GM21825 (cell line): Measurements from ENCODE around the gene C16orf86.
"Not testable (repeated sequence)": the region's sequence is repeated elsewhere in the genome, so short reads cannot be mapped to it uniquely, and the experiment has no call there.

ENCODE experiments used
- ATAC-seq: cut with Tn5 transposase; IDR thresholded peaks from one replicate; pipeline ENCODE4 v1.9.1; 2021; ENCODE audit warnings: mild to moderate bottlenecking, moderate library complexity; ENCODE audit not compliant: unreplicated experiment

The C16orf86 gene

DNA sequence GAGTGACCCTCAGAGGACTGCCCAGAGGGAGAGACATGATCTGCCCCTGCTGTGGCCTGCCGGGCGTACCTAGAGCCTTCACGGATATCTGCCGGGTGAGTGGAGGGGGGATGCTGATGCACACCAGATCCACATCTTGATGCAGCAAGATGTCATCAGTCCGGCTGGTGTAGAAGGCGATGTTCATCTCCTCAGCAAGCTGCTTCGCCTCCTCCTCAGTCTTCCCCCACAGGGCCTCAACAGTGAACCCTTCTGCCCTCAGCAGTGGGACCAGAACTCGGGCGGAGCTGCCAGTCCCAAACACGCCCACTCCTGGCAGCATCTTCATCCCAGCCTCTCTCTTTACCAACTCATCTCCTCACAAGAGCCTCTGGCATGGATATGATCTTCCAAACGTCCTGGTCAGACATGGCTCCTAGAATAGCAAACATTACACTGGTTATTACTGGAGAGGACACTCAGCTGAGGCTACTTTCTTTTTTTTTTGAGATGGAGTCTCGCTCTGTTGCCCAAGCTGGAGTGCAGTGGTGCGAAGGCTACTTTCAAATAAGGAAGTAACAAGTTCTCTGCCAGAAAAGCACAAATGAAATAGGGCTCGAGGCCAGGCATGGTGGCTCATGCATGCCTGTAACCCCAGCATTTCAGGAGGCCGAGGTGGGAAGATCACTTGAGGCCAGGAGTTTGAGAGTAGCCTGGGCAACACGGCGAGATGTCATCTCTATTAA lies 18.9 kb downstream of the C16orf86 start:
- ATAC-seq = no peak

DNA sequence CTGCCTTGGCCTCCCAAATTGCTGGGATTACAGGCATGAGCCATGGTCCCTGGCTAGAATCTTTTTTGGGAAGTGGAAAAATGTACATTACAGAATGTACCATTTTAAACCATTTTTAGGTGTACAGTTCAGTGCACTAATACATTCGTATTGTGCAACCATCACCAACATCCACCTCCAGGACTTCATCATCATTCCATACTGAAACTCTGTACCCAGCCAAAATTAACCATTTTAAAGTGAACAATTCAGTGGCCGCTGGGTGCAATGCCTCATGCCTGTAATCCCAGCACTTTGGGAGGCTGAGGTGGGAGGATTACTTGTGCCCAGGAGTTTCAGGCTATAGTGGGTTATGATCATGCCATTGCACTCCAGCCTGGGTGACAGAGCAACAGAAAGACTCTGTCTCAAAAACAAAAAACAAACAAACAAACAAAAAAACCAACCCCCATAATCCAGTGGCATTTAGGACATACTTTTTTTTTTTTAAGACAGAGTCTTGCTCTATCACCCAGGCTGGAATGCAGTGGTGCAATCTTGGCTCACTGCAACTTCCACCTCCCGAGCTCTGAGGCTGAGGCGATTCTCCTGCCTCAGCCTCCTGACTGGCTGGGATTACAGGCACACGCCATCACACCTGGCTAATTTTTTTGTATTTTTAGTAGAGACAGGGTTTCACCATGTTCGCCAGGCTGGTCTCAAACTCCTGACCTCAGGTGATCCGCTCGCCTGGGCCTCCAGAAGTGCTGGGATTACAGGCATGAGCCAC lies 27.1 kb downstream of the C16orf86 start:
- not testable (repeated sequence) for ATAC-seq

DNA sequence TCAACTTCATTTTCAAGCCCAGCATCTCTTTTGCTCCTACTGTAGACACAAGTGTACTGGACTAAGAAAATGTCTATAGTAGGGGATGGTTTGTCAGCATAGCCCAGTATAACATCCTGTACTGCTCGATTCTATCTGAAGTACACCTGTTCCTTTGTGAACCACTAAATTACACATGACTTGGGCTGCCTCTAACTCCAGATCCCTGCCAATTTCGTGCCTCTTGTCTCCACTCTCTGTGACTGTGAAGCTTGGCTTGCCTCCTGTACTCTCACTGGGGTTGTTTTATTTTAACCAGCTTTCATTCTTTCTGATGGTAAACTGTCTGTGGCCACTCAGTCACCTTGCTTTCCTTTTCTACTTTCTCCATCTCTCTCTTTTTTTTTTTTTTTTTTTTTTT lies 28.0 kb downstream of the C16orf86 start:
- no peak for ATAC-seq

- no peak for ATAC-seq
Observed at GRCh38 chr16:67697422-67698185, 31.0 kb downstream of the C16orf86 start.

- no peak for ATAC-seq
Observed at GRCh38 chr16:67699265-67699664, 32.7 kb downstream of the C16orf86 start.

- ATAC-seq = no peak
Observed at GRCh38 chr16:67701420-67701819, 34.8 kb downstream of the C16orf86 start.

- no peak for ATAC-seq
Observed at GRCh38 chr16:67702130-67702529, 35.5 kb downstream of the C16orf86 start.

DNA sequence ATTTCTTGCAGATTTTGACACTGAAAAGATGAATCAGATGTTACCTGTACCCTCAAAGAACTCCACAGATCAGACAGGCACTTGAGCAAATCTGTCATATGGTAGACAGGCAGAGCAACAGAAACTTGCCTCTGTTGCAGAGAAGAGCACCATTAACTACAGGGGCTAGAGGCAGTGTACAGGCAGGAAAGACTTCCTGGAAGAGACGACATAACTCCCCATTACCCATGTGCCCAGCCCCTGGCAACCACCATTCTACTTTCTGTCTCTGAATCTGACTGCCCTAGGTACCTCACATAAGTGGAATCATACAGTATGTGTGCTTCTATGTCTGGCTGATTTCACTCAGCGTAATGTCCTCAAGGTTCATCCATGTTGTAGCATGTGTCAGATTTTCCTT lies 37.0 kb downstream of the C16orf86 start:
- no peak for ATAC-seq

DNA sequence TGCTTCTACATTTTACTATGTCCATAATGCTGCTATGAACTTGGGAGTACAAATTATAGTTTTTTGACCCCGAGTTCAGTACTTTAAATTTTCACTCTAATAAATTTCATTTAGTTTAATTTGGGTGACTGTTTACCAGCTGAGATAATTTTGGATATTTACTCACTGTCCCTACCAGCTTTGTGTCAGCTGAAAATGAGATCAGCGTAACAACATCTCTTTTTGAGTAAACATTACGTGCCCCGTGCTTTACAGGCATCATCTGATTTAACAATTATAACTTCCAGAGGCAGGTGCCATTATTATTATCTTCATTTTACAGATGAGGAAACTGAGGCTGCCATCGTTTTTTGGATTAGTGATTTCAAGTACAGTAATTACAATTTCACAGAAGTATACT lies 37.5 kb downstream of the C16orf86 start:
- ATAC-seq = no peak

GRCh38 chr16:67707210-67707609 lies 40.6 kb downstream of the C16orf86 start:
- no peak for ATAC-seq

- ATAC-seq = no peak
Observed at GRCh38 chr16:67707790-67708189, 41.2 kb downstream of the C16orf86 start.

GRCh38 chr16:67708368-67708771 lies 41.8 kb downstream of the C16orf86 start:
- no peak for ATAC-seq

DNA sequence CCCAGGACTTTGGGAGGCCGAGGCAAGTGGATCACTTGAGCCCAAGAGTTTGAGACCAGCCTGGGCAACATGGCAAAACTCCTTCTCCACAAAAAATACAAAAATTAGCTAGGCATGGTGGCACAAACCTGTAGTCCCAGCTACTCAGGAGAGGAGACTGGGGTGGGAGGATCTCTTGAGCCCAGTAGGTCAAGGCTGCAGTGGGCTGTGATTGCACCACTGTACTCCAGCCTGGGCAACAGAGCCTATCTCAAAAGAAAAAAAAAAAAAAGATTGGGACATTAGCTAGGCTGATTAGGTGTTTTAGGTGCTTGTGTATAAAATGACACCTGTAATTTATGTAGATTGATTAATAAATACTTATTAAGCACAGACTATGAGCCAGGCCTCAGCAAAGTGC lies 42.4 kb downstream of the C16orf86 start:
- ATAC-seq = no peak

- no peak for ATAC-seq
Observed at GRCh38 chr16:67710607-67711006, 44.0 kb downstream of the C16orf86 start.

- no peak for ATAC-seq
Observed at GRCh38 chr16:67713647-67714273, 47.1 kb downstream of the C16orf86 start.

GRCh38 chr16:67714522-67714921 lies 47.9 kb downstream of the C16orf86 start:
- no peak for ATAC-seq

GRCh38 chr16:67716097-67716496 lies 49.5 kb downstream of the C16orf86 start:
- ATAC-seq = no peak
